NCI-H1417 treated with DMSO at 0.1 percent for 48 hours (cell line): ENCODE data around the gene KCNA3.

ENCODE experiments used
- DNase-seq: peaks from one replicate; lab custom pipeline; 2025; lab: John Stamatoyannopoulos, UW

KCNA3 gene

GRCh38 chr1:110638058-110638457 is 36.7 kb downstream of the KCNA3 start:
- DNase-seq, result no peak

- DNase-seq, result no peak
Measured at GRCh38 chr1:110637475-110637874, 37.3 kb downstream of the KCNA3 start.

GRCh38 chr1:110636149-110636935 is 38.4 kb downstream of the KCNA3 start:
- no peak for DNase-seq

- DNase-seq, result no peak
Measured at GRCh38 chr1:110635434-110635833, 39.3 kb downstream of the KCNA3 start.

- DNase-seq, result no peak
Measured at GRCh38 chr1:110634455-110635311, 40.1 kb downstream of the KCNA3 start.

- no peak for DNase-seq
Measured at GRCh38 chr1:110634086-110634454, 40.7 kb downstream of the KCNA3 start.

GRCh38 chr1:110633646-110634030 is 41.1 kb downstream of the KCNA3 start:
- no peak for DNase-seq

GRCh38 chr1:110631836-110632620 is 42.7 kb downstream of the KCNA3 start:
- DNase-seq, result no peak

GRCh38 chr1:110630839-110631663 is 43.7 kb downstream of the KCNA3 start:
- DNase-seq, result peak; percentile 14

GRCh38 chr1:110628323-110629105 is 46.2 kb downstream of the KCNA3 start:
- DNase-seq, result no peak

- no peak for DNase-seq
Measured at GRCh38 chr1:110627764-110628163, 47.0 kb downstream of the KCNA3 start.

GRCh38 chr1:110626889-110627288 is 47.9 kb downstream of the KCNA3 start:
- DNase-seq, result no peak
